ENCODE data around the gene CD248.

DNA sequence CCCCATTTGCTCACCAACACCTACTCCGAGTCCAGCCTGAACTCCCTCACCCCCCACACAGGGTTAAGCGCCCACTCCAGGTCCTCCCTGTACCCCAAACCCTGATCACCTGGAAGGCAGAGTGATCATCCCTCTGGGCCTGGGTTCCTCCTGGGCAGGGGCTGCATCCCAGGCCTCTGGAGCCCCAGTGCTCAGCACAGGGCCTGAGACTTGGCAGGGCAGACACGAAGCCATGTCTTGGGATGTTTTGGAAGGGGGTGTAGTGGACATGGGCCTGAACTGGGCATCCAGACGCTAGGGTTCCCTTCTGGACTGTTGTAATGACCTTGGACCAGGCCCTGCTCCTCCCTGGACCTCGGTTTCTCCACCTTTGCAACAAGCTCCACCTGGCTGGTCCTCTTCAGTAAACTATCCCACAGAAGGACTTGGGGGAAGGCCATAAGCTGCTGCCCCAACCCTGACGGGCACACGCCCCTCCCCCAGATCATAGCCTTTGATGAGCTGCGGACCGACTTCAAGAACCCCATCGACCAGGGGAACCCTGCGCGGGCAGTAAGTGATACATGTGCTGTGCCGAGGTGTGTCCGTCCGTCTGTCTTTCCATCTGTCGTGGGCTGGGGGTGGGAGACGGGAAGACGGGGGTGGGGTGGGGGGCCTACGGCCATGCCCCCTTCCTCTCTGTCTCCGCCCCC is 34.9 kb downstream of the CD248 start:
- TF ChIP-seq, protein P1, sequence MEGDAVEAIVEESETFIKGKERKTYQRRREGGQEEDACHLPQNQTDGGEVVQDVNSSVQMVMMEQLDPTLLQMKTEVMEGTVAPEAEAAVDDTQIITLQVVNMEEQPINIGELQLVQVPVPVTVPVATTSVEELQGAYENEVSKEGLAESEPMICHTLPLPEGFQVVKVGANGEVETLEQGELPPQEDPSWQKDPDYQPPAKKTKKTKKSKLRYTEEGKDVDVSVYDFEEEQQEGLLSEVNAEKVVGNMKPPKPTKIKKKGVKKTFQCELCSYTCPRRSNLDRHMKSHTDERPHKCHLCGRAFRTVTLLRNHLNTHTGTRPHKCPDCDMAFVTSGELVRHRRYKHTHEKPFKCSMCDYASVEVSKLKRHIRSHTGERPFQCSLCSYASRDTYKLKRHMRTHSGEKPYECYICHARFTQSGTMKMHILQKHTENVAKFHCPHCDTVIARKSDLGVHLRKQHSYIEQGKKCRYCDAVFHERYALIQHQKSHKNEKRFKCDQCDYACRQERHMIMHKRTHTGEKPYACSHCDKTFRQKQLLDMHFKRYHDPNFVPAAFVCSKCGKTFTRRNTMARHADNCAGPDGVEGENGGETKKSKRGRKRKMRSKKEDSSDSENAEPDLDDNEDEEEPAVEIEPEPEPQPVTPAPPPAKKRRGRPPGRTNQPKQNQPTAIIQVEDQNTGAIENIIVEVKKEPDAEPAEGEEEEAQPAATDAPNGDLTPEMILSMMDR (IDR thresholded peaks at IDR 0.05), result no peak
- TF ChIP-seq POLR2A (IDR thresholded peaks at IDR 0.05), result no peak
